NCI-H146 treated with DMSO at 0.1 percent for 48 hours (cell line): ENCODE data around the gene ACTN4.

ENCODE experiments used
- DNase-seq: peaks from one replicate; lab custom pipeline; 2025; ENCODE audit not compliant: unreplicated experiment; lab: John Stamatoyannopoulos, UW

Gene ACTN4

DNA sequence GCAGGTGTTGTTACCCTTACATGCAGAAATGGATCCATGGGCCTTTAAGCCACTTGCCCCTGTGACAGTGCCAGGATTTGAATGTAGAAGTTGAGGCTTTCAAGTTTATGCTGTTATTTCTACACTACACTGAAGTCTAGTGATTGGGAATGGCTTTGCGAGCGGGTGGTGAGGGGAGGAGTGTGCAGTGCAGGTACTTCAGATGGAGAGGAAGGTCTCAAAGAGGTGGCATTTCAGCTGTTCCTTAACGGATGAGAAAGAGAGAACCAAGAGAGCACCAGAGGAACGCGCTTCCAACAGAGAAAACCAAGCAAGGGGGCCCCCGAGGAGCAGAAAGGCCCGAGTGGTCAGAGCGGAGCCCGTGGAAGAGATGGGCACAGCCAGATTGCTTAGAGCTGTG lies 13.3 kb downstream of the ACTN4 start:
- no peak for DNase-seq

DNA sequence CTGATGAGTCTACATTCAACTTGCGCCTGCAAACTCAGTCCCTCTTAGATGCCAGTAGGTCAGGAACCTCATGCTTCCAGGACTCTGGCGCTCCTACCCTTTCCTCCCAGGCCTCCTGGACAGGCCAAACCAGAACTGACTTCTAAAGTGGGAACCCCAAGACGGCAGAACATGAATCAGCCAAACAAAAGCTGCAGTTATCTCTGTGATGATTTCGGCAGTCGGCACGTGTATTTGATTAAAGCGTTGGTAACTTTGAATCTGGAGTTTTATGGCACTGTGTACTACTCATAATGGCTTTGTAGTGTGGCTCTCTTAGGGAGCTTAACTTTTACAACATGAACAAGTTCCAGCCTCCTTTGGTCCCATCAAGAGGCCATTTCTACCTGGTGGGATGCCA lies 13.7 kb downstream of the ACTN4 start:
- no peak for DNase-seq

DNA sequence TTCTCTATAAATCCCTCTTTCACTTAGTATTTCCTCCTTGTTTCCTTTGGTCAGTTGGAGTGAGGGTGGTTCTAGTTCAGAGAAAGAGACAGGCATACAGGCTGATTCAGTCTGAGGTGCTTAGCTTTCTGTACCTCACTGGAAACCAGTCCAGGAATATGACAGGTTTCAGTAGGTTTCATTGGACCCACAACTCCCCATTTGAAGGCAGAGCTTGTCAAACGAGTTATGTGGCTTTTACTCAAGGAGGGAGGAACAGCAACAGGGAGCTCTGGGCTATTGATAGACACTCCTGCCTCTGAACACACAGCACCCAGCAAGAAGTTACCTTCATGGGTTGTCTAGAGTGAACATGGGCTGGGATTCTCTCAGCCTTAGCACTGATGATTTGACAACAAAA lies 14.5 kb downstream of the ACTN4 start:
- no peak for DNase-seq

DNA sequence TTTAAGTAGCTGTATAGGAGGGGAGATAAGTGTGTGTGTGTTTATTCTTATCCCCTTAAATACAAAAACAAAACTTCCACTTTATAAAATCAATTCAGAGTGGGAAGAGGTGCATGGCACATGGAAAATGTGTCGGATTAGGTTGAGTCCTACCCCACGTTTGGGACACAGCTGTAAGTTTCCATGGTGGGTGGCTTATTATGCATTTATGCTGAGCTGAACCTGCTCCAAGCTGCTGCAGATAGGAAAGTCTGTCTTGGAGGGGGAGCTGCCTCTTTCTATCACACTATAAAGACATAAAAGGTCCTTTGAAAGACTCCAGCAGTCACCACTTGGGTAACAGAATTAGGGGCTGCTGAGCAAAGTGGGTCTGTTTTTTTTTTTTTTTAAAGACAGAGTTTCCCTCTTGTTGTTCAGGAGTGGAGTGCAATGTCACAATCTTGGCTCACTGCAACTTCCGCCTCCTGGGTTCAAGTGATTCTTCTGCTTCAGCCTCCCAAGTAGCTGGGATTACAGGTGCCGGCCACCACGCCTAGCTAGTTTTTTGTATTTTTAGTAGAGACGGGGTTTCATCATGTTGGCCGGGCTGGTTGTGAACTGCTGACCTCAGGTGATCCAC lies 15.2 kb downstream of the ACTN4 start:
- DNase-seq, result no peak

DNA sequence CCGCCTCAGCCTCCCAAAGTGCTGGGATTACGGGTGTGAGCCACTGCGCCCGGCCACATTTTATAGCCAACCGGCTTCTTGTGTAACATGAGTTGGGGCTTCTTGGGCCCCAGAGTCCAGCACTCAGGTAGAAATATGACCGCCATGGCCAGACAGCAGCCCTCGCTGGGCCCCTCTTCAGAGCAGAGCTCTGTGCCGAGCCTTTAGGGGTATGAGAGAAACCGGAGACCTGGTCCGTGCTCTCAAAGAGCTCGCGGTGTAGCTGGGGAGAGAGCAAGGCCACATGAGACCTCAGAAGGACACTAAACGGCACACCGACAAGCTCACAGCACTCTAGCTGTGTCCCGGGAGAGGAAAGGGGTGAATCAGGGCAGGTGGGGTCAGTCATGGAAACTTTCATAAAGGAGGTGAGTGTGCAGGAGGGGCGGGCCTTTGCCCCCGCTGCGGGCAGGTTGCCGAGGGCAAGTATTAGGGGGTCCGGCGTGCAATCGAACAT lies 15.8 kb downstream of the ACTN4 start:
- no peak for DNase-seq

DNA sequence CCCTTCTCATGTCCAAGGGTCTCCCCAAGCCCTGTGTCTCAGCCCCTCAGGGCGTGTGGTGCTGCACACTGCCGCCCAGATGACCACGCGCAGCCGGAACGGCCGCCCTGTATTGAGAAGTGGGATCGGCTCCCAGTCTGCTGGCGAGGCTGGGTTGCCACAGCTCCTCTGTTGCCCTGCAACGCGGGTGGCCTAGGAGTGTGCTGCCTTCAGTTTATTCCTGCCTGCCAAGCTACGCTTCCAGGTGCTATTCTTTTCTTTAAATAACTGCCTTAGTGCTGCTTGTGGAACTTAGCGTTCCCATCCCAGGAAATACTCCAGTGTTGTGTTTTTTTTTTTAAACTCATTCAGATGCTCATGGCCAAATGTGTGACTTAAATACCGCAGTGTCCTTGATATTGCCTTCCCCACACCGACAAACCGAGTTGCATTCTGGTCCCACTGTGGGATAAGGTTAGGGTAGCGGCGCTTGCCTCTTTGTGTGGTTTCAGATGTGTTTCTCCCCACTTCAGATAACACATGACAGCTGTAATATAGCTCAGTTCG lies 16.6 kb downstream of the ACTN4 start:
- no peak for DNase-seq

DNA sequence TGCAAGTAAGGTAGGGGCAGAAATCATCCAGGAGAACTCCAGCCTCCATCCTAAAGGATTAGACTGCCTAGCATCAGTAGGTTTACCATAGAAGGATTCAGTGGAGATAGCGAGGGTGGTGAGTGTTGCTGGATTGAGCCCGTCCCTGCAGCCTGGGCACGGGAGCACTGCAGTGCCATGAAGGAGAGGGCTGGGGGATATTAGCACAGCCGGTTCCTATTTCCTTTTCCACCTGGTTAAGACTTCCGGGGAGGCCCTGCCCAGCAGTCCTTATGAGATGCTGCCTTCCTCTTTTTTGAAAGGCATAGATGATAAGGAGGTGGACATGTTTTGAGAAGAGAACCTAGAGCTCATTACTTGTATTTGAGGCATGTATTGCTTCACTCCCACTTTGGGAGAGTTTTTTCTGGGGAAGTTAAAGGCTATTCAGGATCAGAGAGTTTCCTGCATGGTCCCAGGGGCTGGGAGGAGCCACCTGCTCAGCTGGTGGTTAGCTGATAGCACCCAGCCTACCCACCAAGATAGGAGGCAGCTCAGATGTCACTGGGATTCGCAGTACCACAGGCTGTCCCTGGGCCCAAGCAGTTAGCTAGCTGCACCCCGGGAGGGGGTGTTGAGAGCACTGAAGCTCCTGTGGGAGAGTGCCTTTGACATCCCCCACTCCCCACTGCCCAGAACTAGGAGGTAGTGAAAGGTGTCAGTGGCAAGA lies 17.2 kb downstream of the ACTN4 start:
- DNase-seq, result no peak

DNA sequence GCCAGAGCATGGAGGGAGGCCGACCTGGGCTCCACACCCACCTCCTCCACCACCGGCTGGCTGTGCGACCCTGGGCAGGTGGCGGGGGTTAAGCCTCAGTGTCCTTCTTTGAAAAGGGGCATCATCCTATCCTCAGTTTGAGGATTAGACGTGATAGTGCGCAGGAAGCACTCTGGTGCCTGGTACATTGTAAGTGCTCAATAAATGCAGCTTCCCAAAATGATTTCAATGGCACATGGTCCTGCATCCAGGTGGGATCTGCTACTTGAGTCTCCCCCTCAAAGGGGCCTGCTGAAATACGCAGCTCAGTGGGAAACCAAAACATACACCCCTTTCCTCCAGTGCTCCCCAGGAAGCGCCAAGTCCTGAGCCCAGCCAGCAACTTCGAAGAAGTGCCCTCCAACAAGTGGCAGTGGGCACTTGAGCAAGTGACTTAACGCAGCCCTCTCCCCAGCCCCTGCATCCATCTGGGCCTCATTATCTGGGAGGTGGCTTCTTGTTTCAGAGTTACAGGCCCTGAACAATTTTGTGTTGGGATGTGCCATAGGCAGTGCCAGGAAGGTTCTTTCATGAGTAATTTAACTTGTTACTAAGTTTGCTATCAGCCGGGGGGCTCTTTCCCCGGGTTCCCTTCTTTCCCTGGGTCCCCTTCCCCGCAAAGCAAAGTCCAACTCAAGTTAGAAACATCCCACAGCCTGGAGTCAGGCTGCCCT lies 17.9 kb downstream of the ACTN4 start:
- no peak for DNase-seq

DNA sequence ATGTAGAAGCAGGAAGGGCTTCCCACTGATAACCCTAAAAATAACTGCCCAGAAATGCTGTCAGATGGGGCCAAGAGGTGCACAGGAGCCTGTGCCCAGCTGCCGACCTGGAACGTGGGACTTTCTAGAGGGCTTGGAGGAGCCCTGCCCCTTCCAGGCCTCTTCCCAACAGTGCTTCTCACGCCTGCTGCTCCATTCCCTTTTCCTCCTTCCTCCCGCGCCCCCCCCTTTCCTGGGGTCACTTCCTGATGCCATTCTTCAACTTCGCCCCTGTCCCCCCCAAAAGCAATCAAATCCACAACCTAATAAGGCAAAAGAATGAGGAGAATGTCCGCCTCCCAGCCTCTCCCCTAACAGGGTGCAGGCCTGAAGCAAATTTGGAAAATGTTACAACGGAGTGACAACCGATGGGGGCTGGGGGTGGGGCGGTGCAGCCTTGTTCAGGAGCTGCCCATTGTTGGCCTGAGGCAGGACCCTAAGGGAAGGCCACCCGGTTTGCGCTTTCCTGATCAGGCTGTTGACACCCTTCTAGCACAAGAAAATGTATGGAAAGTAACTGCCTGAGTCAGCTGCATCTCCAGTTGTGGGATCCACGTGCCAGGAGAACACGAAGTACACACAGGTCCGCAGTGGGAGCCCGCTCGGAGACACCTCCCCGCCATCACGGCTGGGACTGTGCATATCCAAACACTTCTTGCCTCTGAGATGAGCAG lies 18.7 kb downstream of the ACTN4 start:
- DNase-seq, result no peak

DNA sequence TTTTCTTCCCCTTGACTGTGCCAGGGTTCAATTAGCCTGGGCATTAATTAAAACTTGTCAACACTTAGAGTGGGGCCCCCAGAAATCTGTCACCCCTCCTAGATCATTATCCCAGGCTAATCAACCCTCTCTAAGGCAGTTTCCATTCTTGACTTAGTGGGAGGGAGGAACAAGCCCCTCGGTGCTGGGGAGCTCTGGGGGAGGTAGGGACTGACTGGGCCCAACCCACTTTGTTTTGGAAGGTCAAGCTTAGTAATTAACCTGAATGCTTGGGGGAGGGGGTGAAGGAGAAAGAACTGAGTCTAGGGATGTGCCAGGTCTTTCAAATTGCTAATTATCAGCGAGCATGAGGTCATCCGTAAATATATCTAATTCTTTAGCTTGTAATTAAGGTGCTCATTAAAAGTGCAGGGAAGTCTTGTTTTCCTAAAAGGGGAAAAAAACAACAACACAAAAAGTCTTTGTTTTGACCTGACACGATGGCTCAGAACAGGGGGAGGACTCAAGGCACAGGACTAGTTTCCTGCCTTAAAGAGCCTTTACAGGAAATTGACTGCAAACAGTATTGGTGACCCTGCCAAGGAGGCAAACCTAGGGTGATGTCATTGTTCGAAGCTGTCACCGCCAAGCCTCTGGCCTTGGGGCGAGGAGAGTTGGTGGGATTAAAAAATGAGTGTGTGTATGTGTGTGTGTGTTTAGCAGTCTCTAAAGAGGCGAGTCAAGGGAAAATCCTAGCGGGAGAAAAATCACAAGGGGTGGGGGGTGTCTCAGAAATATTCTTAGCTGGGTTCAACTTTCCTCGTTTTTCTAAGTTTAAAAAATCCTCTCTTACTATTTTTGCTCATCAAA lies 19.4 kb downstream of the ACTN4 start:
- DNase-seq, result no peak

DNA sequence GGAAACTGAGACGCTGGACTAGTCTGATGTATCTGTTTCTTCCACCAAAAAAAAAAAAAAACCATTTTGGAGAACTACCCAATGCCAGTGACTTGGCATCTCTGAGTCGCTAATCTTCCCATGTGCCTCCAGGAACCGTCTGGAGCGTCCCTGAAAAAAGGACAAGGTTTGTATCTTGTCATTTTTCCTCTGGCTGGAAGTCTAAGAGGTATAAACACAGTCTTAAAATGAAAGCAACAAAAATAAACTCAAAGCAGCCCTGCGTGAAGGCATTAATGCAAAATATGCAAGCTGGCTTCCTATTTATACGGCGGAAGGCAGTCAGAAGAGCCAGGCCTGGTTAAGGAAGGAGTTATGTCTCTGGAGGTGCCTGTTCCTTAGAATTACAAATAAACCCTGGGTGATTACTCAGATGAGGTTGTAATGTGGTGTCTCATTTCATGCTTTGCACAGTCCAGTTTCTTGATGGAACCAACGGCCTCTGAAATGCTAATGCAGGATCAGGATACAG lies 20.3 kb downstream of the ACTN4 start:
- no peak for DNase-seq

DNA sequence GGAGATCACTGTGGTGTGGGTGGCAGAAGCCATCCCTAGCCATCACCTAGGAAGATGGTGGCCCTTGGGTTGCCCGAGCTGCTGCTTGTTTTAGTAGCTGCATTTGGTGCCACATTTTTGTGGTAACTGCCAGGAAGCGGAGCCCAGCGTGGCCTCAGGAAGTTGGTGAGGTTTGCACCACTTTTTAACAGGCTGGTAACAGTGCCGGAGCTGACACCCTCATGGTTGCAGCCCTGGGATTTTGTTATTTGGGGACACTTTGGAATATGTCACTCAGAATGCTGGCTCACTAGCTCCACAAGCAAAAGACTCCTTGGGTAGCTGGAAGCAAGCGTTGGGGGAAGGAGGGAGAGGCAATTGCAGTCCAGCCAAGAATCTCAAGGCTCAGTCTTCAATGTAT lies 22.1 kb downstream of the ACTN4 start:
- DNase-seq, result no peak

DNA sequence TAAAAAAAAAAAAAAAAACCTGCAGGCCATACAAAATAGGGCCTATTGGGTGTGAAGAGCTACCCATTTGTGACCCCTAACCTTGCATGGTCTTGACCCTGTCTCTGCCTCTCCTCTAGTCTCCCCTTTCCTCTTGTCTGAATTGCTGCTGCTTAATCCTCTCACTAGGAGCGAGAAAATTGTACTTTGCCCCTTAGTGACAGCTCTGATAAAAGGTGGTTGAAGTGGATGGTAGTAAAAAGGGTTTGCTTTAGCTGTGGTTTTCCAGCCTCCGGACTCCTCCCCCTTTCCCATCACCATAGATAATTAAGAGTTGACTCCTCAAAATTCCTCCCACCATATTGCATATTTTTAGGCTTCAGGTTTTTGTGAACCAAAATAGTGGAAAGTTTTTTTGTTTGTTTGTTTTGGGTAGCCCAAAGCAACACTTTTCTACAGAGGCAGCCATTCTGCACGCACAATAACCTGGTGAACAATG lies 23.5 kb downstream of the ACTN4 start:
- DNase-seq, result no peak

DNA sequence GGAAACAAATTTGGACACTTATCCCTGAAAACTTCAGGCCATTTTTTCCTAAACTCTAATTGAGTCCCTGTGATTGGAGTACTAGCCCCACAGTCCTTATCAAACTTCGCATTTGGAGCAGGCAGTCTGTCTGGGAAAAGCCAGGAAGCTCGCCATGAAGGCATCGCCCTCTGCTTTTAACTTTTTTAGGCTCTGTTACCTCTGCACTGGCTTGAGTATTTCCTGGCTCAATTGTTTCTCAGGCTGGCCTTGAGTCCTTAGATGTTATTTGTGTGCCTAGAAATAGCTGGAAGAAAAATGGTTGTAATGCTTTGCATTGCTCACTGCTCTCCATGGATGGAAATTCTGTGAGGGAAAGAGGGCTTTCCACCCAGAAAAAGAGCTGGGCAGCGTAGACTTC lies 24.2 kb downstream of the ACTN4 start:
- DNase-seq, result no peak

DNA sequence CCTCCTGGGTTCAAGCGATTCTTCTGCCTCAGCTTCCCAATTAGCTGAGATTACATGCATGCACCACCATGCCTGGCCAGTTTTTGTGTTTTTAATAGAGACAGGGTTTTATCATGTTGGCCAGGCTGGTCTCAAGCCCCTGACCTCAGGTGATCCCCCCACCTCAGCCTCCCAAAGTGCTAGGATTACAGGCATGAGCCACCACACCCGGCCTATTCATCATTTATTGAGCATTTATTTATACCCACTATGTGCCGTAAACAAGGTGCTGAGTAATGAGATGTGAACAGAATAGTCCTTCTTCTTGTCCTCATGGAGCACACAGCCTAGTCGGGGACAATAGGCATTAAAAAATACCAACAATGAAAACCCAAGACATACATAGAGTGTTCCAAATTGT lies 25.6 kb downstream of the ACTN4 start:
- no peak for DNase-seq

DNA sequence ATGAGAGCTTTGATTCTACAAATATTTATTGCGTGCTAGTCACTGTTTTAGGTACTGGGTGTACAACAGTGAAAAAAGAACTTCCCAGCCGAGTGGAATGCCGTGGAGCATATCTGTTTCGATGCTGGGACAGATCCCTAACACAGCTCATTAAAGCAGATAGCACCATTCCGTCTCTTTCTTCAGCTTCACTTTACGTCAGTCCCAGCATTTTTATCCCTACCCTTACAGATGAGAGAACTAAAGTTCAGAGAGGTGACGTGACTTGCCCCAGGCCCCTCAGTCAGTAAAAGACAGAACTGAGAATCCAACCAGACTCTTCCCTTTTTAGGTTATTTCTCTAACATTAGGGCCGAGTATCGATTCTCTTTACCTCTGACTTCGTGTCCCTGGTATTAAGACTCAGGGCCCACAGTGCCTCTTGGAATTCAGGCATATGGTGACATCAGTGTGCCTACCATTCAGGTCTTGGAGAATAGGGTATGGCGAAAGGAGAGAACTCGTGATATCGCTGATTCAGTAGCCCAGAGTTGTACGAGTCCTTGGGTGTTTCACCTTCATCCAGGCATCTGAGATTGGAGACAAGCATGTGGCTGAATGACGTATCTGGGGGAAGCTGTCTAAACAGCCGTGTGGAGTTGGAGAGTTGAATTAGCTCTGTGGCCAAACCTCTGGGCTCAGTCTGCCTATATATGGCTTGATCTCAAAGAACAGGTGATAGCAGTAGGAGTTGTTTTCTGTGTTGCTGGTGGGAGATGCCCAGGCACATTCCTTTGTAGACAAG lies 27.1 kb downstream of the ACTN4 start:
- DNase-seq, result no peak

DNA sequence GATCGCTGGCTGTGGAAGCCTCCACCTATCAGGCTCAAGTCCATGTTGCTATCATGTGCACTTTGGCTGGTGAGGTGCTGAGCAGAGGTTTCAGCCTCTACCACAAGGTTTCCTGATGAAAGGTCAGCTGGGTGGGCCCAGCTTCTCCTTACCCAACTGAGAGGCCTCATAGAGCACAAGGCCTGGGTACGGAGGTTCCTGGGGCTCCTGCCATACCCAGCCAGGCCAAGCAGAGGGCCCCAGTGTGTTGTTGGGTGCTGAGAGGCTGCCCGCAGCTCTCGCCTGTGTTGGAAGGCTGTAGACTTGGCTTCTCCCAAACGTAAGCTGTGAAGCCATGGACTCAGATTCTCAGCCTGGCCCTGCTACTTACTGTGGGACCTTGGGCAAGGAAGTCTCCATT lies 28.2 kb downstream of the ACTN4 start:
- DNase-seq, result no peak

DNA sequence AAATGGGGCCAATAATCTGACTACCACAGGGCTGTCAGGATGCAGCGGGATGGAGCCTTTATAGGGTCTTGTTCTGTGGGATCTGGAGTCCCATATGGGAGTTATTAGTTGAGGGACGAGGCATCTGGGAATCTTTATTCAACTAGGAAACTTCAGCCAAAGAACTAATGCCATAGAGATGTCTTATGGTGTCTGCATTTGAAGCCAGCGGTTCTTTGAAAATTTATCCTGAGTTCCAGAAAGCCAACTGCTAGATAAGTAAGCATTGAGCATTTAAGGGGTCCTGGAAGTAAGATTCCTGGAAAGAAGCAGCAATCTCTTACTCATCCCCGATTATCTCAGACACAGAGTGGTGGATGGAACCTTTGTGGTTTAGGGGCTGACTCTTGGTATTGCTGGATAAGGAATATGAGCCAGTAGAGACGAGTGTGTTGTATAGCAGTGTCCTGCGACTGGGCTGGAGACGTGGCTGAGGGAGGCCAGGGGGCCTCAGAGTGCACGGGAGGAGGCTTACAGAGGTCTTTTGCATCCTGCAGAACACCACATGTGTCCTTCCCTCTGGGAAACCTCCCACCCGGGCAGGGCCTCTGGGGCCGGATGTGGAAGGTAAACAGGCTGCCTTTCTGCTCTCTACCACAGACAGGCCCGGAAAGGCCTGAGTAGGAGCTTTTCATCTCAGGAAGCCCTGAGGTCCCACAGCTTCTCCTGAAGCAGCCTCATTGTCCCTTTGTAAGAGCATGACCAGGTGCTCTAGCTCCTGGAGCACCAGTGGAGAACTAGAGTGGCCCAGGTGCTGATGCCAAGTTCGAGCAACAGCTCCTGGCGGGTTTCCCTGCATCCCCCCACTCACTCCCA lies 28.8 kb downstream of the ACTN4 start:
- no peak for DNase-seq
